Stimulated activated CD8-positive, alpha-beta memory T cell treated with anti-CD3 and anti-CD28 coated beads, Interleukin-4, amount 100 ng/mL, for 1 hour (primary cell): ENCODE data around the gene PYGB.
"Not testable (repeated sequence)": the region's sequence is repeated elsewhere in the genome, so short reads cannot be mapped to it uniquely, and the experiment has no call there.

Experiments used
- DNase-seq, 2 donors: peaks; one replicate each; pipeline ENCODE4 v3.0.0-alpha.2; 2020; ENCODE audit warnings: low read depth in 2 of 2, low spot score in 1 of 2

PYGB gene

DNA sequence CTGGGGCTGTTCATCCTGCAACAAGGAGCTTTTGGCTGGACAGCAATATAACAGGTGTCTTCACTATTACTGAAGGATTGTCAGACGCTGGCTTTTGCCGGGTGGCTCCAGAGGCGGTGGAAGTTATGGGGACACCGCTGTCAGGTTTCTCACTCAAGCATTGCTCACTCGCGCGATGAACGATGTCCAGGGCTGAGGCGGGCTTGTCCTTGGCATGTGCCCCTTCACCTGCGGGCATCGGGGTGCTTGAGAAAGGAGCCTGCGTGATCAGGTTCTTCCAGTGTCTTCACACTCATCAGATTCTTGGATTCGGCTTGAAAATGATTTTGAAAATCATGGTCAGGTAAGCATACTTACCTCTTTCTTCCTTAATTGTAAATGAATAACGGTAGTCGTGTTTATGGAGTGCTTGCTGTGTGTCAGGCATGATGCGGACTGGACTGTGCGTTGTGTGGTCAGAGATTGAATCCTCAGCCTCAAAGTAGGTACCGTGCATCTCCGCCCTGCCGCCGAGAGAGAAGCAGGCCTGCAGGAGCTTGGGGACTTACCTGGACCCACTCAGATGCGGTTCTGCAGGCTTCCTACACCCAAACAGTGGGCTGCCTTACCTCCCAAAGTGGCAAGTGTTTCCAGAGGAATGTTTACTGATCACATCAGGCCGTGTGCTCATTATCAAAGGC, 18.3 kb upstream of the PYGB start:
- no peak for DNase-seq

DNA sequence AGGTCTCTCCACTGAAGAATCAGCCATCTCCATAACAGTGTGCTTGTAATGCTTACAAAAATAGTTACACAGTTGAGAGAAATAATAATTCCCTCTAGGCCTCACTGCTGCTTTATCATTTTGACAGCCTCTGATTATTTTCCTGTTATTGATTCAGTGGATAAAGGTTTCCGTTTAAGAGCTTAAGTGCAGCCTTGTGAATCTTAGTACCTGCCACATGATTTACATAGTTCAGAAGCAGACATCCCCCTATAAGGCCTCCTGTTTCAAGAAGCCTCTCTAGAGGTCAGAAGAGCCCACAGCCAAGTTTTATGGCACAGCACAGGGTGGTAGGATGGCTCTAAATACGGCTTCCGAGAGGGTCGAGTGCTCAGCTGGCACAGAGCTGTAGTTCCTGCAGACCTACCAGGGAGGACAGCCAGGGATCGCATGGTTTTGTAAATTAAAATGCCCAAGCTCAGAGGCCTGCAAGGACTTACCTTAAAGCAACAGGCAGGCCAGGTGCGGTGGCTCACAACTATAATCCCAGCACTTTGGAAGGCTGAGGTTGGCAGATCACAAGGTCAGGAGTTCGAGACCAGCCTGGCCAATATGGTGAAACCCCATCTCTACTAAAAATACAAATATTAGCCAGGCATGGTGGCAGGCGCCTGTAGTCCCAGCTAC, 17.6 kb upstream of the PYGB start:
- no peak for DNase-seq

DNA sequence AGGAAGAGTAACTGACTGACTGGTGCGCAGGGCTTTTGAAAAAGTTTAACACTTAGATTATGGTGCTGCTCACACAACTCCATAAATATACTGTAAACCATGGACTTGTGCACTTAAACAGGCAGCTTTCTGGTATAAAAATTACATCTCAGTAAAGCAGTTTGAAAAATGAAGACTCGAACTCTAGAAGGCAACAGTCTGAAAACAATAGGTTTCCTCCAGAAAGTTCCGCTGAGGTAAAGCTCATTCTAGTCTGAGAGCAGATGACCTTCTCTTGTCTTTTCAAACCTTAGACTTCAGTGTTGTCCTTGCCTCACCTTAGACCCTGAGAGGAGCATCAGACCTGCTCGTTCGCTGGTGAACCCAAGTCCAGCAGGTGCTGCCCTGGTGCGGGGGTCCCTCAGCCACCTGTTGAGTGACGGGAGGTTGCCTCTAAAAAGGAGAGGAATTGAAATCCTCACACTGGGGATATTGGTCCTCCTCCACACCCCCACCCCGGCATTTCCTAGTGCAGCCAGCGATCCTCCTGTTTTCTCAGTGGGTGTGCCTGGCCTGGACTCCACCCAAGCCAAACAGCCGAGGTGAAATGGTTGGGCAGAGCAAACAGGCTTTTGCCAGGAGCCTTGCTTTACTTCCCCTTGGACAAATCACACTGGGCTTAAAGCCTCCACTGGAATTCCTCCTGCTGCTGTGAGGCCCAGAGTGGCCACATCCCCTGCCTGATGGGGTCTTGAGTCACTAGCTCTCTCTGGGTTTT, 14.7 kb upstream of the PYGB start:
- DNase-seq: no peak

DNA sequence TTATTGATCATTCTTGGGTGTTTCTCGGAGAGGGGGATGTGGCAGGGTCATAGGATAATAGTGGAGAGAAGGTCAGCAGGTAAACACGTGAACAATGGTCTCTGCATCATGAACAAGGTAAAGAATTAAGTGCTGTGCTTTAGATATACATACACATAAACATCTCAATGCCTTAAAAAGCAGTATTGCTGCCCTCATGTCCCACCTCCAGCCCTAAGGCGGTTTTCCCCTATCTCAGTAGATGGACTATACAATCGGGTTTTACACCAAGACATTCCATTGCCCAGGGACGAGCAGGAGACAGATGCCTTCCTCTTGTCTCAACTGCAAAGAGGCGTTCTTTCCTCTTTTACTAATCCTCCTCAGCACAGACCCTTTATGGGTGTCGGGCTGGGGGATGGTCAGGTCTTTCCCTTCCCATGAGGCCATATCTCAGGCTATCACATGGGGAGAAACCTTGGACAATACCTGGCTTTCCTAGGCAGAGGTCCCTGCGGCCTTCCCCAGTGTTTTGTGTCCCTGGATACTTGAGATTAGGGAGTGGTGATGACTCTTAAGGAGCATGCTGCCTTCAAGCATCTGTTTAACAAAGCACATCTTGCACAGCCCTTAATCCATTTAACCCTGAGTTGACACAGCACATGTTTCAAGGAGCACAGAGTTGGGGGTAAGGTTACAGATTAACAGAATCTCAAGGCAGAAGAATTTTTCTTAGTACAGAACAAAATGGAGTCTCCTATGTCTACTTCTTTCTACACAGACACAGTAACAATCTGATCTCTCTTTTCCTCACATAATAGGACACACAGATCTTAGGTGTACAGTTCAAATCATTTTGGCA, 13.7 kb upstream of the PYGB start:
- DNase-seq: not testable (repeated sequence)

DNA sequence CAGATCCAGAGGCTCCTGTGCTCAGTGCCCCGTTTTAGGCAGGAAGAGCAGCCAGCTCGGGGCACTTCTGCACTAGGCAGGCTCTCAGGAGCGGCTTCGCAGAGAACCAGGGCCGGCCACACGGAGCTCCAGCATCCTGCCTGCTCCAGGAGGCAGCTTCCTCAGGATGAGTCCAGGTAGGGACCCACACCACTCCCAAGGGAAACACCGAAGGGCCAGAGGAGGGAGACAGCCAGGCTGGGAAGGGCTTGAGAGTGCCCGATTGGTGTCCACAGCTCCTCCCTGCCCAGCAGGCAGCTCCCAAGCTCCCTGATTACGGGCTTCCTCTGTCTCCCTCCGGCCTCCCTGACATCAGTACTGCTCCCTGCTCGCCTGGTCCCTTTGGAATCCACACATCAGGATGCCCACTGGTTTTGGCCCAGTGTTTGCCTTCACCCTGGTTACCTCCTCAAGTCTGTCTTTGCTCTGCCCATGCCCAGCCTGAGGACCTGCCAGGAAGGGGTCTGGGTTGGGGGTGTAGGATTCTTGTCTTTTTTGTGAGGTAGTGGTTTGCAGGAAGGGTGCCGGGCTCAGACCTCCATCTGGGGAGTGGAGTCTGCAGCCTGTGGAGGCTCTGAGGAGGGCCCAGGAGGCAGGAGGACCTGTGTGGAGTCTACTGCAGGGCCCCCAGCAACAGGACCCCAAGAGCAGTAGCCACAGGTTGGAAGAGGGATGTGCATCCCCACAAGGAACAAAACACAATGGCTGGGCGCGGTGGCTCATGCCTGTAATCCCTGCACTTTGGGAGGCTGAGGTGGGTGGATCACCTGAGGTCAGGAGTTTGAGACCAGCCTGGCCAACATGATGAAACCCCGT, 11.2 kb upstream of the PYGB start:
- DNase-seq: no peak

DNA sequence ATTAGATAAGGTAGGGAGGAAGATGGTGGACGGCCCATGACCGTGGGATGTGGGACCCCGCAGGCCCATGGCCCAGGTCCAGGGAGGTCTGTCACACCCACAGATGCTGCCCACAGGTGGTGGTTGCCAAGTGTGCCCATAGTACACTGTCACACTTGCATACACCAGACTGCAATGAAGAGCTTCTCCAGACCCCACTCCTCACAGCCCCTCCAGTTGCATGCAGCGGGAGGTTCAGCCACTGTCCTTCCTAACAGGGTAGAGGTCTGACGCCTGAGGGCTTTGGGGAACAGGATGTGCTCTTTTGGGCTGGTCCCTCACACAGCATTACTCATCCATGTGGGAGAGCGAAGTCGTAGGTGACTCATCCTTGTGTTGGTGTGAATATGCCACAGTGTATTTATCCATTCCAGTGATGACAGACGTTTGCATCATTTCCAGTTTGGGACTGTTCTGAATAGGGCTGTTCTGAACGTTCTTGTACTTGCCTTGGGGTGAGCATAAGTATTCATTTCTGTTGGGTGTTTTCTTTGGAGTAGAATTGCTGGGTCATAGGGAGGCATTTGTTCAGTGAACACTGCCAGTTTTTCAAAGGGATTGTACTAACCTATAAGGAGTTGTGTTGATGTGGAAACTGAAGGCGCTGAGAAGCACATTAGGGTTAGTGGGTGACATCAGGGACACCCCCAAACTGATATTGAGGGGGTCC, 10.1 kb upstream of the PYGB start:
- DNase-seq: no peak

DNA sequence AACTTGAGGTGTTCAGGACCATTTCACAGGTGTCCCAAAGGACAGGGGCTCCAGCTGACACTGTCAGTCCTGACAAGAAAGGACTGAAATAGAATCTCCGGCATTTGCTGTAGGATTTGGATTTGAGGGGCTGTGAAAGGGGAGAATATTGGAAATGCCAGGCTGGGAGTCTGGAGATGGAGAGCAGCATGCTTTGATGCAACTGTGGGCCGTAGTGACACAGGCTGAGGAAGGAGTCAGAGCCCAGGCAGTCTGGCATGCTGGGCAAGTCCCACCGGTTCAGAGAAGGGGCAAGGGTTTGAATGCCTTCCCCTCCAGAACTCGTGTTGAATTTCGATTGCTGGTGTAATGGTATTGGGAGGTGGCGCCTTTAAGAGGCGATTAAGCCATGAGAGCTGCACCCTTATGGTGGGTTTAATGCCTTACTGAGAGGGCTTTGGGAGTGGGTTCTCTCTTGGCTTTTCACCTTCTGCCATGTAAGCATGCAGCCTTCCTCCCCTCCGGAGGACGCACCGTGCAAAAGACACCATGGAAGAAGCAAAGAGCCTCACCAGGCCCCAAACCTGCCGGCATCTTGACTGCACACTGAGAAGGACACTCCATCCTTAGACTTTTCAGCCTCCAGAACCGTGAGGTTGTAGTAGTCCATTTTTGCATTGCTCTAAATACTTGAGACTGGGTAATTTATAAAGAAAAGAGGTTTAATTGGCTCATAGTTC, 9.4 kb upstream of the PYGB start:
- DNase-seq: no peak

DNA sequence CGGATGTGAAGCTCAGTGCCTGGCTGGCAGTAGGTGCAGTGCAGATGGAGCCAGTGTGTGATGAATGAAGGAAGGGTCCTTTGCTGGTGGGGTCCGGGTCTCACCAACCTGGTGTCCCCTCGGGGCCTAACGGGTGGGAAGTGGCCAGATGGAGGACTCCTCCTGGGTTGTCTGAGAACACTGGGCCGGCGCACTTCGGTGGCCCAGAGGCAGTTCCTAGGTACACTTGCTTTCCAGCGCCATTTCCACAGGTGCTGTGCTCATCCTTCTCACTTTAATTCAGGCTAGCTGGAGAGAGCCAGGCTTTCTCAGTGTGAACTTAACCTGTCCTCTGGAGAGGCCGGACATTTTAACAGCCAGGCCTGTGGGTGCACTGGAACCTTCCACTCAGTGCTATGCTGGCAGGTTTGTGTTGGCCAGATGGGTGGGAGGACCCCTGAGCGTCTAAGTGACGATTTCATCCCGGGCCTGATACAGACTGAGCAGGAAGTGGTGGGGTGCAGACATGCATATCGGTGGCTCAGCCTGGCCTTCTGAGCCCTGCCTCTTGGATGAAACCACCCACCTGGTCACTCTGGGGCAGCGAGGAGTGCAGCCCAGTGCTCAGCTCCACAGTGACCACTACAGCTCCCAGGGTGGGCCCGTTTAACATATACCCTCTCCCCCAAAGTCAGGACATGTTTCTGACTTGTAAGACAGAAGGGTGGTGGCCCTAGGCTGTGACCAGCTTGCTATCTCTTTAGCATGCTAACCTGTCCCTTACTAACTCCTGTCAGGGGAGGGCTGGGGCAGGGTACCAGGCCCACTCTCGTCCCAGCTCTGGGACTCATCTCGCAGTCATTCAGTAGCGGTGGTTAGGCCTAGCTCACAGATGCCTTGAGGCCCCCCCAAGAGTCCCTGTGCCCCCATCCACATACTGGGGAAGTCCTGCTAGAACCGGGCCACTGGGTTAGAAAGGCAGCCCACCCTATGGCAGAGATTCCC, 8.2 kb upstream of the PYGB start:
- no peak for DNase-seq

DNA sequence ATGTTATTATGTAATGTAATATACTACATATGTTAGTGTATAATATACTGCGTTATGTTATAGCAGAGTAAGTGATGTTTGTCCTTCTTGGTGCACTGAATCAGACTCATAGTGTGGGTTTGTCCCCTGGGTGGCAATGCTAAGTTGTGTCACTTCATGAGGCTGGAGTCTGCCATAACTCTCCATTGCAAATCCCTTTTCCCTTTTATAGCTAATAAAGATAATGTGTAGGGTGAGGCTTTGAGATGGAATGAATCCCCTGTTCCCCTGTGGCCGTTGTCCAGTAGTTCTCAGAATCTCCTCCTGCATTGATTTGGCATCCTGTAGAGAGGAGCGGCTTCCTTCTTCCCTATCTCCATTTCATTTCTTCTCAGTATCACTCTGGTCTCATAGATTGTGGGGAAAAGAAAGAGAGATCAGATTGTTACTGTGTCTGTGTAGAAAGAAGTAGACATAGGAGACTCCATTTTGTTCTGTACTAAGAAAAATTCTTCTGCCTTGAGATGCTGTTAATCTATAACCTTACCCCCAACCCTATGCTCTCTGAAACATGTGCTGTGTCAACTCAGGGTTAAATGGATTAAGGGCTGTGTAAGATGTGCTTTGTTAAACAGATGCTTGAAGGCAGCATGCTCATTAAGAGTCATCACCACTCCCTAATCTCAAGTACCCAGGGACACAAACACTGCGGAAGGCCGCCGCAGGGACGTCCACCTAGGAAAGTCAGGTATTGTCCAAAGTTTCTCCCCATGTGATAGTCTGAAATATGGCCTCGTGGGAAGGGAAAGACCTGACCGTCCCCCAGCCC, 6.8 kb upstream of the PYGB start:
- DNase-seq: not testable (repeated sequence)

DNA sequence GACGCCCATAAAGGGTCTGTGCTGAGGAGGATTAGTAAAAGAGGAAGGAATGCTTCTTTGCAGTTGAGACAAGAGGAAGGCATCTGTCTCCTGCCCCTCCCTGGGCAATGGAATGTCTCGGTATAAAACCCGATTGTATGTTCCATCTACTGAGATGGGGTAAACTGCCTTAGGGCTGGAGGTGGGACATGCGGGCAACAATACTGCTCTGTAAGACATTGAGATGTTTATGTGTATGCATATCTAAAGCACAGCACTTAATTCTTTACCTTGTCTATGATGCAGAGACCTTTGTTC, 6.3 kb upstream of the PYGB start:
- not testable (repeated sequence) for DNase-seq

DNA sequence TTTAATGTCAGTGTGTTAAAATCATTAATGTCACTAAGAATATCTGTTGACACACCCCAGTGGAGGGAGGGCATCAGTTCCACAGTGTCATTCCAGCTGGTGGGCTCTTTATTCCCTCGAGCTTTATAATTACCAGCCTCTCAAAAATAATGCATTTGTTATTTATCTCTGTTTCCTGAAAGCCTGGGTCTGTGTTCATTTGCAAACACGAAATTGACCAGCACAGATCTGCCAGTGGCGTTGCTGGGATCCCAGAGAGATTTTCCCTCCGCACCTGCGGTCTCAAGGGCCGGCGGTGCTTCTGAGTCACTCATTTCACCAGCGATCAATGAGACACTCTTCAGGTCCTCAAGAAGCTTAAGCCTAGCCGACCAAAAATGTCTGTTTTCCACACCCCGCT, 5.7 kb upstream of the PYGB start:
- no peak for DNase-seq

DNA sequence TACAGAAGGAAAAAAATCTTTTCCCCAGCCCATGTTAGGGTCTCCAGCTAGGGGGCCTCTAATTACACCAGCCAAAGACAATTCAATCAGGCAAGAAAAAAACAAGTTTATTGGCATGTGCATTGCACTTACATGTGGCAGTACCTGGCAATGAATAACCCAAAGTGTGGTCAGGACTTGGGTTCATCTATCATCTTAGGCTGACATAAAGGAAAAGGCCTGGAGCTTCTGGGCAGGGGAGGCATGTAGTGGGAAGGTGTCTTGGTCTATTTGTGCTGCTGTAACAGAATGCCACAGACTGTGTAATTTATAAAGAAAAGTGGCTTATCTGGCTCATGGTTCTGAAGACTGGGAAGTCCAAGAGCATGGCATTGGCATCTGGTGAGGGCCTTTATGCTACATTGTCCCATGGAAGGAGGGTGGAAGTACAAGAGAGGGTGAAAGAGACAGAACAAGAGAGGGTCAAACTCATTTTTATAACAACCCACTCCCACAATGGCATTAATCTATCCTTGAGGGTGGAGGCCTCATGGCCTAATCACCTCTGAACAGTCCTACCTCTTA, 4.4 kb upstream of the PYGB start:
- DNase-seq: no peak

DNA sequence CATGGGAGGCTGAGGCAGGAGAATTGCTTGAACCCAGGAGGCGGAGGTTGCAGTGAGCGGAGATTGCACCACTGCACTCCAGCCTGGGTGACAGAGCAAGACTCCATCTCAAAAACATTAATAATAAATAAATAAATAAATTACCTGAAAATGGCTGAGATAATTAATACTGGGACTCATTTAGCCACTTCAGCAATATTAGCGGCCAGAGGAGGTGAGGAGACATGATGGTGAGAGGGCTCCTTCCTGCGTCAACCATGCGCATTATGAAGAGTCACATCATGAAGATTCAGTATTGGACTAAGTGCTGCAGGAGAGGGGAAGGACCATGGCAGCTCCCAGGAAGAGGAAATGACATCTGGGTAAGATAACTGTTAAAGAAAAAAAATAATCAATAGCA, 2.9 kb upstream of the PYGB start:
- no peak for DNase-seq

DNA sequence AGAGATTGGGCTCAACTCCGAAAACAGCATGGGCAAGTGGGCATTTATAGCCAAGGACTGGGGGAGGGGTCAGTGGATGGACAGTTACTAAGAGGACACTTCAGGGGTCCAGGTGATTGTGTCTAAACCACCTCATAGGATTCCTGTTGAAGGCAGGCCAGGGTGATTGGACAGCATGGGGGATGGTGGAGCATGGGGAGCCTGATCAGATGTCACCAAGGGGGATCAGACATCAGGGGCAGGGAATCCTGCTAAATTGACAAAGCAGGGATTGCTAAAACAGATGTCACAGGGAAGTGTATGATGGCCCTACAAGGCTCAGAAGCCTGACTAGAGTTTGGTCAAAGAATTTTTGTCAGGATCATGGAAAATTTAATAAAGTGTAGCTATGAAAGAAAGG, 2.4 kb upstream of the PYGB start:
- DNase-seq: no peak

DNA sequence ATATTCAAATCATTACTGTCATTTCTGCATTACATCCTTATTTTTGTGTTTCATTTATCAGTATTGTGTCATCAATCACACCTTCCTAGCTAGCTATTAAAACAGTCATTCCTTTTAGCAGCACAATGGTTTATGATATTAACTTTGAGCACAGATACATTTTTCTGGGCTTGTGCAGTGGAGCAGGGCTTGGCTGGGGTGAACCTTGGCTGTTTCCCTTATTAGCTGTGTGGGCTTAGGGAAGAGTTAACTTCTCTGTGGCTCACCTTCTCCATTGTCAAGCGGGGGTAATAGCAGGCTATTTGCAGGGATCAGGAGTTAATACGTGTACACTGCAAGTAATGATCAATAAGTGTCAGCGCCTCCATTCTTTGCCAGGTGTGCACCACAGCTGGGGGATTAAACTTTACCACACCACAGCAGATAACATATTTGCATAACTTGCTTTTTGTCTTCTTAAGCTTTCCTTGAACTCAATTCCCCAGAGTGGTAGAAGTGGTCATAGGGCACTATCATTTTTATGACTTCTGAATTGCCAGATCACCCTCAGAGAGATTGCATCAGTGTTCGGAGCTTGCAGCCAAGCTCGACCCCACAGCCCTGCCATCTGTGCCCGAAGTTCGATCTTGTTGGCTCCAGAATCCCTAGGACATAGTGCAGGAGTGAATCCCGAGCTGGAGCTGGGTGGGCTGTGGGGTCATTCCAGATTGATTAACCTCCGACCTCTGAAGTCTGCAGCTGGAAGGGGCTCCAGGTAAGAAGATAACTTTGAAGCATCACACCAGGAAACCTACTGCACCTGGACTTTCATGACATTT, 1.5 kb upstream of the PYGB start:
- DNase-seq: no peak

DNA sequence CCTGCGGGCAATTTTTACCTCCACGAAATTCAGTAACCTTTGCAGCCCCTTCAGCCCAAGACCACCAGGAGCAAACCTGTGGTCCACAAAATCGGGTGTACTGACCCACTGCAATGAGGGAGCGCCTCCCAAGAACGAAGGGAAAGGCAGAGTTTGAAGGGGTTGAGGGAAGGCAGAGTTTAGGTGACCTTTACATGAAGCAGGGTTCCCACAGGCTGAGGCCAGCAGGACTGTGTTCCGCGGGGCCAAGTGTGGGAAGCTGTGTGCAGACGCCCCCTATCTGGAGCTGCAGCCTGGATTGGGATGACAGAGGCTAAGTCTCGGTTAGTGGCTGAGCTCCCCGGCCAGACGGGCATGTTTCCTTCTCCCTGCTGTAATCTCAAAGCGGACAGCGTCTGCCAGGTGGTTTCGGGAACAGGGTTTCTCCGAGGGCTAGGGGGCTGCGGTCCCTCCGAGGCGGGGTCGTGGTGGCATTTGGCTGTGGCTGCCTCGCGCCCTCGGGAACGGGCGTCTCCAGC, 826 bp upstream of the PYGB start:
- no peak for DNase-seq
